ENCODE data around the gene MAD1L1. TPM values are rescaled to one million over a fixed set of nuclear protein-coding genes. Genes with fewer than 3 reads are reported as not detected.

The MAD1L1 gene
- total RNA-seq, 1 donor from 2014 or later: 59.6 TPM

DNA sequence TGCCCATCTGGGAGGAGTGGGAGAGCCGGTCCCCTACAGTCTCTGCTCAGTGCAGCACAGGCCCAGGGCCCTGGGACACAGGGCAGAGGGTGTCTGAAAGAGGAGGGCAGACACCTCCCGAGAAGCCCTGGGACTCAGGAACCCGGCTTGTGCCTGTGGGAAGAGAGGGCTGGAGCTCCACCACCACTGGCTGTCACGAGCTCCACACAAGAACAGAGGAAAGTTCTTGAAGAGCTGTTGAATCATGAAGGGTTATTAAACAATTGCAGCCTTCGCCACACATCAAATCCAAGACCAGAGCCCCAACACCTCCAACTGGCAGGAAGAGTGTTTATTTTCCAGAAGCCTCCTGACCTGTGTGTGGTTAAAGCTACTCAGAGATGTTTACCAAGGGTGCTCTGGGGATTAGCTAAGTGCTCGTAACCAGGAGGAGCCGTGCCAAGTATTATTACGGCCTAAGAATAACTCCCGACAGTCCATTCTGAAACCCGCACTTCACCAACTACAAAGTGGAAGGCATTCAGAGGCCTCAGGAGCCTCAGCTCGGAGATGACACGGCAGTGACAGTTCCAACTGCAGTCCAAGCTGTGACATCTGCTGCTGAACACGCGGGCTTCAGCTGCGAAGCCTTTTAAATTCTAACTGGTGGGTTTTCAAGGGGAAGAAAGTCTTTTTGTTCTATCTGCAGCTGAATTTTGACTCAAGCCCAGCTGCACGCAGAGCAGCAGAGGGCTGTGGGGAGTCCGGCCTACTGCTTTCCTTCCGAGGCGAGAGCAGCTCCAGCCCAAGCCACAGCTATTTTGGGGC, 75.1 kb downstream of the MAD1L1 start:
- no peaks in the 10 kb centered on the region for H3K27me3 ChIP-seq
- H3K27ac ChIP-seq: peak overlapping the region; percentile 68 to 75
- no peaks in the 10 kb centered on the region for H3K36me3 ChIP-seq
- TF ChIP-seq, protein P1, sequence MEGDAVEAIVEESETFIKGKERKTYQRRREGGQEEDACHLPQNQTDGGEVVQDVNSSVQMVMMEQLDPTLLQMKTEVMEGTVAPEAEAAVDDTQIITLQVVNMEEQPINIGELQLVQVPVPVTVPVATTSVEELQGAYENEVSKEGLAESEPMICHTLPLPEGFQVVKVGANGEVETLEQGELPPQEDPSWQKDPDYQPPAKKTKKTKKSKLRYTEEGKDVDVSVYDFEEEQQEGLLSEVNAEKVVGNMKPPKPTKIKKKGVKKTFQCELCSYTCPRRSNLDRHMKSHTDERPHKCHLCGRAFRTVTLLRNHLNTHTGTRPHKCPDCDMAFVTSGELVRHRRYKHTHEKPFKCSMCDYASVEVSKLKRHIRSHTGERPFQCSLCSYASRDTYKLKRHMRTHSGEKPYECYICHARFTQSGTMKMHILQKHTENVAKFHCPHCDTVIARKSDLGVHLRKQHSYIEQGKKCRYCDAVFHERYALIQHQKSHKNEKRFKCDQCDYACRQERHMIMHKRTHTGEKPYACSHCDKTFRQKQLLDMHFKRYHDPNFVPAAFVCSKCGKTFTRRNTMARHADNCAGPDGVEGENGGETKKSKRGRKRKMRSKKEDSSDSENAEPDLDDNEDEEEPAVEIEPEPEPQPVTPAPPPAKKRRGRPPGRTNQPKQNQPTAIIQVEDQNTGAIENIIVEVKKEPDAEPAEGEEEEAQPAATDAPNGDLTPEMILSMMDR (IDR thresholded peaks at IDR 0.05): no peak
- intact Hi-C loops (cut with DNase I): no loop called here
- DNase-seq (ENCODE audit: low spot score in 2 of 2): peak in 1 of 2 donors; percentile 76
- H3K4me1 ChIP-seq: peaks cover 0 to 10% of the 10 kb centered on the region in 2 donors
- H3K9me3 ChIP-seq: no peaks in the 10 kb centered on the region
- no peak overlapping the region for H3K4me3 ChIP-seq

DNA sequence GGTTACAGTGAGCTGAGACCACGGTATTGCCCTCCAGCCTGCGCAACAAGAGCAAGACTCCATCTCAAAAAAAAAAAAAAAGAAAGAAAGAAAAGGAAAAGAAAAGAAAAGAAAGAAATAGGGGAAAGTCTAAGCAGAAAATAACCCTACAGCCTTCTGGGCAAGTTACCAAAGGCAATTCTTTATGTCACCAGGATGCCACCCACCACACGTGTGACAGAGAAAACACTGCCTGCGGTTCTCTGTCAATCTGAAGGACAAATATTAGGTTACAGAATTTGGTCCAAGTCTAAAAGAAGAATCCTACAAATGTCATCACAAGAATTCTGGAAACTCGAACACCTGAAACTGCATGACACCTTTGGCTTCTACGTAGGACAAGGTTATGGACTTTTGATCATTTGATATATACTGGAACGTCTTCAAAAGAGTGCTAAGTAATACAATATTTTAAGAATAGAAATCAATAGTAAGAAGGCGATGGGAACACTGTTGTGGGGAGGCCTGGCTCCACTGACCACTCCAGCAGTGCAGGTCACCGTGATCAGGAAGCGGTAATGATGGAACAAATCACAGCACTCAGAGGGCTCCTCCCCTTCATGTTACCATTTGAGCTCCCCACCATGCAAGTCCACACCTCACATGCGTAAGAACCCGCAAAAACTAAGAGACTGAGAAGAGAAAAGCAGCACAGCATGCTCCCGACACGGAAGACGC, 75.8 kb downstream of the MAD1L1 start:
- Histone ChIP-seq H3K27me3 (no peaks in the 10 kb centered on the region), H3K4me1 (peaks cover 0 to 10% of the 10 kb centered on the region in 2 donors), H3K4me3 (no peak overlapping the region), H3K9me3 (no peaks in the 10 kb centered on the region), H3K36me3 (no peaks in the 10 kb centered on the region), H3K27ac (peak overlapping the region; percentile 68 to 75)
- TF ChIP-seq, protein P1 (IDR thresholded peaks at IDR 0.05): no peak
- no peak for DNase-seq (ENCODE audit: low spot score in 2 of 2)
- intact Hi-C loops (cut with DNase I): no loop called here

DNA sequence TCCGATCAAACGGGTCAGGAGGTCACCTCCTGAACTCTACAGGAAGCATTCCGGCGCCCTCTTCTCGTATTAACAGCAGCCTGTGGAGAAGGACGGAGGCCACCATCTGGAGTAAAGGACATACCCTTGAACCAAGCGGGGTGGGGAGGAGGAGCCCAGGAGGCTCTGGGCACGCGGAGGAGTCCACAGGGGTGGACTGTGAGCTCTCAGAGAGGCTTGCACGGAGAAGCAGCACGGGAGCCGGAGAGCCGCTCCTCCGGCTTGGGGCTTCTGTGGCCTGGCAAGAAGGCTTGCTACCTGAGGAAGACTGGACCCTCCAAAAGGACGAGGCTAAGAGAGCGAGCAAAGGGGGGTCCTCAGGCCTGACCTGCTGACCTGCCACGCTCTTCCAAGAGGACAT, 77.9 kb downstream of the MAD1L1 start:
- Histone ChIP-seq H3K36me3 (no peaks in the 10 kb centered on the region), H3K27ac (no peak overlapping the region), H3K4me1 (peaks cover 0 to 10% of the 10 kb centered on the region in 2 donors), H3K9me3 (no peaks in the 10 kb centered on the region), H3K27me3 (no peaks in the 10 kb centered on the region), H3K4me3 (no peak overlapping the region)
- no peak for DNase-seq (ENCODE audit: low spot score in 2 of 2)
- TF ChIP-seq, protein P1 (IDR thresholded peaks at IDR 0.05): no peak
- intact Hi-C loops (cut with DNase I): no loop called here

DNA sequence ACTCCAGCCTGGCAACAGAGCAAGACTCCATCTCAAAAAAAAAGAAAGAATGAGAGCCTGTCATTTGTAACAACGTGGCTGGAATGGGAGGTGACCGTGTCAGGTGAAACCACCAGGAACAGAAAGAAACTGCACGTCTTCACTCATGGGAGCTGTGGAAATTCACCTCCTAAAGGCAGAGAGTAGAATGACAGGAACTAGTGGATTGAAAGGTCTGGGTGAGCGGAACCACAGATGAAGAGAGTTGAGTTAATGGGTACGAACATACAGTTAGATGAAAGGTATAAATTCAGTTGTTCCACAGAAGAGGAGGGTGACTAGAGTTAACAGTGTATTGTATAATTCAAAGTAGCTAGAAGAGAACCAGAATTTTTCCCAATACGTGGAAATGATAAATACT, 78.6 kb downstream of the MAD1L1 start:
- H3K9me3 ChIP-seq: no peaks in the 10 kb centered on the region
- no peaks in the 10 kb centered on the region for H3K27me3 ChIP-seq
- DNase-seq (ENCODE audit: low spot score in 2 of 2): no peak
- intact Hi-C loops (cut with DNase I): no loop called here
- H3K4me1 ChIP-seq: peaks cover 0 to 10% of the 10 kb centered on the region in 2 donors
- TF ChIP-seq, protein P1 (IDR thresholded peaks at IDR 0.05): no peak
- no peak overlapping the region for H3K4me3 ChIP-seq
- peaks cover 0 to 3% of the 10 kb centered on the region in 2 donors for H3K36me3 ChIP-seq
- no peak overlapping the region for H3K27ac ChIP-seq

DNA sequence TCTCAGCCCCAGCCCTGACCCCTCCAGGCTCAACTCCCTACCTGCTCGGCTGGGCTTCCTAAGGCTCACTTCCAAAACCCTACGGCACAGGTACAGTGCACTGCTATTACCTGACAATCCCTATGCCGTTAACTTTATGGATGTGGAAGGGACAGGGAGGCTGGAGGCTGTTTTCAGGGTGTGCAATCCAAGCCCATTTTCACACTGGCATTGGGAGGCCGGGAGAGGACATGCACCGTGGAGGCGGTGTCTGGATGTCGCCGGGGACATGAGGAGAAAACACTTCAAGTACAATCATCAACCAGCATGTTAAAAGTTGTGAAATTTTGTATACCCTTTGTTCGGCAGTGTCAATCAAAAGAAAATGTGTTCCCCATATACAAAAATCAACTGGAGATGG, 80.1 kb downstream of the MAD1L1 start:
- no peak for DNase-seq (ENCODE audit: low spot score in 2 of 2)
- TF ChIP-seq, protein P1 (IDR thresholded peaks at IDR 0.05): no peak

More for the DNA sequence above, 80.1 kb downstream of the MAD1L1 start:
- no peak overlapping the region for H3K4me3 ChIP-seq
- intact Hi-C loops (cut with DNase I): no loop called here
- H3K27me3 ChIP-seq: no peaks in the 10 kb centered on the region
- H3K9me3 ChIP-seq: no peaks in the 10 kb centered on the region
- no peak overlapping the region for H3K27ac ChIP-seq
- peaks cover 0 to 5% of the 10 kb centered on the region in 2 donors for H3K4me1 ChIP-seq
- H3K36me3 ChIP-seq: peaks cover 0 to 9% of the 10 kb centered on the region in 2 donors

All from ascending aorta (tissue), 2 donors.